ENCODE data around the gene MORN3. TPM values are rescaled to one million over a fixed set of nuclear protein-coding genes. Genes with fewer than 3 reads are reported as not detected.

Gene MORN3
- total and polyA plus RNA-seq, 2 donors (not counting 1 experiment from before 2014, with no cell fraction given) = 0.22 to 1.3 TPM

DNA sequence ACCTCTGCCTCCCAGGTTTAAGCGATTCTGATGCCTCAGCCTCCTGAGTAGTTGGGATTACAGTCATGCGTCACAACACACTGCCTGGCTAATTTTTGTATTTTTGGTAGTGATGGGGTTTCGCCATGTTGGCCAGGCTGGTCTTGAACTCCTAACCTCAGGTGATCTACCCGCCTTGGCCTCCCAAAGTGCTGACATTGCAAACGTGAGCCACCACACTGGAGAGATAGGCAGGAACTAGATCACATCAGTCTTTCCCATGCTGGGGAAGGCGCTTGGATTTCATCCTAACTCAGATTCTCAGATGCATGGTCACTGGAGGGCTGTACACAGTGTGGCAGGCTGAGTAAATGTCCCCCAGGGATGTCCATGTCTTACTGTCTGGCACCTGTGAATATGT, 61.2 kb downstream of the MORN3 start:
- Histone ChIP-seq H3K4me1 (ENCODE audit: control insufficient read depth in 2 of 2, insufficient read depth in 2 of 2, low read length in 2 of 2) (no peaks in the 10 kb centered on the region), H3K9ac (ENCODE audit: low read length) (no peak overlapping the region), H4K20me1 (ENCODE audit: control insufficient read depth, insufficient read depth, low read length, poor library complexity, severe bottlenecking) (no peaks in the 10 kb centered on the region), H3K9me3 (ENCODE audit: control extremely low read depth in 1 of 3, control insufficient read depth in 2 of 3, insufficient read depth in 1 of 3, low read length in 2 of 3) (peaks cover 0 to 4% (median 0%) of the 10 kb centered on the region in 3 donors), H3K36me3 (replicated peaks in 1 of 2; ENCODE audit: control extremely low read depth in 1 of 2, control insufficient read depth in 1 of 2, extremely low read depth in 1 of 2, insufficient read depth in 2 of 2, low read length in 1 of 2) (no peaks in the 10 kb centered on the region), H2AFZ (ENCODE audit: insufficient read depth, low read depth, low read length, poor library complexity, severe bottlenecking) (no peak overlapping the region), H3K4me3 (ENCODE audit: control extremely low read depth in 1 of 5, extremely low read depth in 1 of 5, insufficient read depth in 1 of 5, low read depth in 2 of 5, low read length in 4 of 5) (no peak overlapping the region), H3K4me2 (replicated peaks; ENCODE audit: low read depth, low read length, poor library complexity, severe bottlenecking) (no peak overlapping the region), H3K27me3 (replicated peaks in 1 of 4; ENCODE audit: control extremely low read depth in 1 of 4, control insufficient read depth in 3 of 4, insufficient read depth in 4 of 4, low read length in 3 of 4) (no peaks in the 10 kb centered on the region), H3K27ac (ENCODE audit: low read length in 2 of 2) (no peak overlapping the region), H3K79me2 (ENCODE audit: control insufficient read depth, insufficient read depth, low read length) (no peaks in the 10 kb centered on the region)
- CTCF ChIA-PET = no interaction called here
- intact Hi-C loops (cut with micrococcal nuclease) = no loop called here
- no peaks in the 10 kb centered on the region for H3K27me3 Mint-ChIP-seq
- POLR2A ChIA-PET = no interaction called here
- H3K4me3 Mint-ChIP-seq = no peak overlapping the region
- H3K9me3 Mint-ChIP-seq (ENCODE audit: insufficient read depth) = no peaks in the 10 kb centered on the region
- TF ChIP-seq, protein P1, sequence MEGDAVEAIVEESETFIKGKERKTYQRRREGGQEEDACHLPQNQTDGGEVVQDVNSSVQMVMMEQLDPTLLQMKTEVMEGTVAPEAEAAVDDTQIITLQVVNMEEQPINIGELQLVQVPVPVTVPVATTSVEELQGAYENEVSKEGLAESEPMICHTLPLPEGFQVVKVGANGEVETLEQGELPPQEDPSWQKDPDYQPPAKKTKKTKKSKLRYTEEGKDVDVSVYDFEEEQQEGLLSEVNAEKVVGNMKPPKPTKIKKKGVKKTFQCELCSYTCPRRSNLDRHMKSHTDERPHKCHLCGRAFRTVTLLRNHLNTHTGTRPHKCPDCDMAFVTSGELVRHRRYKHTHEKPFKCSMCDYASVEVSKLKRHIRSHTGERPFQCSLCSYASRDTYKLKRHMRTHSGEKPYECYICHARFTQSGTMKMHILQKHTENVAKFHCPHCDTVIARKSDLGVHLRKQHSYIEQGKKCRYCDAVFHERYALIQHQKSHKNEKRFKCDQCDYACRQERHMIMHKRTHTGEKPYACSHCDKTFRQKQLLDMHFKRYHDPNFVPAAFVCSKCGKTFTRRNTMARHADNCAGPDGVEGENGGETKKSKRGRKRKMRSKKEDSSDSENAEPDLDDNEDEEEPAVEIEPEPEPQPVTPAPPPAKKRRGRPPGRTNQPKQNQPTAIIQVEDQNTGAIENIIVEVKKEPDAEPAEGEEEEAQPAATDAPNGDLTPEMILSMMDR (IDR thresholded peaks at IDR 0.05) = no peak
- TF ChIP-seq EZH2 (IDR thresholded peaks at IDR 0.05; ENCODE audit: borderline replicate concordance, insufficient read depth, low read depth, low read length, poor library complexity, severe bottlenecking) = no peak
- H3K4me1 Mint-ChIP-seq = no peaks in the 10 kb centered on the region
- DNase-seq (no peak), ATAC-seq (ENCODE audit: low read depth) (no peak)
- no peak overlapping the region for H3K27ac Mint-ChIP-seq
- WGBS (ENCODE audit: insufficient coverage) = 94% methylated on average over 6 of the region's 6 CpGs

DNA sequence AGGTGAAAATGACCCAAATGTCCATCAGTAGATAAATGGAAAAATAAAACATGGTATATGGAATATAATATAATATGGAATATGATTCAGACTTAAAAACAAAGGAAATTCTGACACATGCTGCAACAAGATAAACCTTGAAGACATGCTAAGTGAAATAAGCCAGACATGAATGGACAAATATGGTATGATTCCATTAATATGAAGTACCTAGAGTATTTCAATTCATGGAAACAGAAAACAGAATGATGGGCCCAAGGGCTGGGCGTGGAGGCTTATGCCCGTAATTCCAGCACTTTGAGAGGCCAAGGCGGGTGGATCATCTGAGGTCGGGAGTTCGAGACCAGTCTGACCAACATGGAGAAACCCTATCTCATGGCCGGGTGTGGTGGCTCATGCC, 65.9 kb downstream of the MORN3 start:
- ATAC-seq (ENCODE audit: low read depth) (no peak), DNase-seq (no peak)
- no peak overlapping the region for H3K9ac ChIP-seq (ENCODE audit: low read length)
- intact Hi-C loops (cut with micrococcal nuclease) = no loop called here
- no peaks in the 10 kb centered on the region for H3K9me3 Mint-ChIP-seq (ENCODE audit: insufficient read depth)
- no peaks in the 10 kb centered on the region for H3K36me3 ChIP-seq (replicated peaks in 1 of 2; ENCODE audit: control extremely low read depth in 1 of 2, control insufficient read depth in 1 of 2, extremely low read depth in 1 of 2, insufficient read depth in 2 of 2, low read length in 1 of 2)
- H3K27me3 ChIP-seq (replicated peaks in 1 of 4; ENCODE audit: control extremely low read depth in 1 of 4, control insufficient read depth in 3 of 4, insufficient read depth in 4 of 4, low read length in 3 of 4) = no peaks in the 10 kb centered on the region
- ChIA-PET CTCF (no interaction called here), POLR2A (no interaction called here)
- H3K4me2 ChIP-seq (replicated peaks; ENCODE audit: low read depth, low read length, poor library complexity, severe bottlenecking) = no peak overlapping the region
- H3K4me1 Mint-ChIP-seq = no peaks in the 10 kb centered on the region
- 95% methylated on average over 6 of the region's 6 CpGs for WGBS (ENCODE audit: insufficient coverage)
- H3K4me1 ChIP-seq (ENCODE audit: control insufficient read depth in 2 of 2, insufficient read depth in 2 of 2, low read length in 2 of 2) = no peaks in the 10 kb centered on the region
- no peak overlapping the region for H3K4me3 Mint-ChIP-seq
- H2AFZ ChIP-seq (ENCODE audit: insufficient read depth, low read depth, low read length, poor library complexity, severe bottlenecking) = no peak overlapping the region
- H4K20me1 ChIP-seq (ENCODE audit: control insufficient read depth, insufficient read depth, low read length, poor library complexity, severe bottlenecking) = no peaks in the 10 kb centered on the region
- TF ChIP-seq, protein P1 (IDR thresholded peaks at IDR 0.05) = no peak
- TF ChIP-seq EZH2 (IDR thresholded peaks at IDR 0.05; ENCODE audit: borderline replicate concordance, insufficient read depth, low read depth, low read length, poor library complexity, severe bottlenecking) = no peak
- no peaks in the 10 kb centered on the region for H3K27me3 Mint-ChIP-seq
- no peak overlapping the region for H3K4me3 ChIP-seq (ENCODE audit: control extremely low read depth in 1 of 5, extremely low read depth in 1 of 5, insufficient read depth in 1 of 5, low read depth in 2 of 5, low read length in 4 of 5)
- no peak overlapping the region for H3K27ac Mint-ChIP-seq
- H3K9me3 ChIP-seq (ENCODE audit: control extremely low read depth in 1 of 3, control insufficient read depth in 2 of 3, insufficient read depth in 1 of 3, low read length in 2 of 3) = no peaks in the 10 kb centered on the region
- no peaks in the 10 kb centered on the region for H3K79me2 ChIP-seq (ENCODE audit: control insufficient read depth, insufficient read depth, low read length)
- no peak overlapping the region for H3K27ac ChIP-seq (ENCODE audit: low read length in 2 of 2)

All from B cell (primary cell).